KMS-11 (cell line): ENCODE measurements around the gene SCN5A.

Experiments used
- H2AFZ ChIP-seq: fragments of 200-600 bp; sonication (generic); 2 replicates; pipeline ENCODE4 v1.6.1; 2016; ENCODE audit warnings: antibody characterized with exemption, mixed run types, low read depth
- H3K27ac ChIP-seq: fragments of 200-600 bp; sonication (generic); 2 replicates; pipeline ENCODE4 v1.6.1; 2016; ENCODE audit warnings: mild to moderate bottlenecking, mixed run types
- H3K27me3 ChIP-seq: fragments of 200-600 bp; sonication (generic); 2 replicates; pipeline ENCODE4 v1.6.1; 2017; ENCODE audit warnings: mild to moderate bottlenecking, low read depth, mixed run types, moderate library complexity; ENCODE audit not compliant: insufficient read depth
- H3K36me3 ChIP-seq: fragments of 200-600 bp; sonication (generic); 2 replicates; pipeline ENCODE4 v1.6.1; 2017; ENCODE audit warnings: mild to moderate bottlenecking, mixed run types; ENCODE audit not compliant: insufficient read depth
- H3K4me1 ChIP-seq: fragments of 200-600 bp; sonication (generic); 2 replicates; pipeline ENCODE4 v1.6.1; 2016; ENCODE audit warnings: mild to moderate bottlenecking, low read depth, mixed run types; ENCODE audit not compliant: poor library complexity, severe bottlenecking
- H3K4me2 ChIP-seq: fragments of 200-600 bp; sonication (generic); 2 replicates; pipeline ENCODE4 v1.7.0; 2016; ENCODE audit warnings: mild to moderate bottlenecking, mixed run types
- H3K4me3 ChIP-seq: fragments of 200-600 bp; sonication (generic); IDR thresholded peaks from 2 replicates; pipeline ENCODE4 v1.6.1; 2017; ENCODE audit warnings: low read depth, low read length, mixed read lengths; ENCODE audit not compliant: insufficient read depth
- H3K79me2 ChIP-seq: fragments of 200-600 bp; sonication (generic); 2 replicates; pipeline ENCODE4 v1.6.1; 2016; ENCODE audit warnings: low read depth, mixed run types; ENCODE audit not compliant: insufficient read depth
- H3K9ac ChIP-seq: fragments of 200-600 bp; sonication (generic); 2 replicates; pipeline ENCODE4 v1.6.1; 2016; ENCODE audit warnings: mild to moderate bottlenecking, mixed run types
- H4K20me1 ChIP-seq: fragments of 200-600 bp; sonication (generic); 2 replicates; pipeline ENCODE4 v1.6.1; 2016; ENCODE audit warnings: mild to moderate bottlenecking, mixed run types; ENCODE audit not compliant: insufficient read depth
- TF ChIP-seq, protein P1 (sequence below): fragments of 200-600 bp; sonication (generic); conservative IDR thresholded peaks from 2 replicates; pipeline ENCODE4 v1.6.1; 2017; ENCODE audit warnings: low read depth, mild to moderate bottlenecking, antibody characterized with exemption, low read length, moderate library complexity, mixed read lengths

The SCN5A gene

DNA sequence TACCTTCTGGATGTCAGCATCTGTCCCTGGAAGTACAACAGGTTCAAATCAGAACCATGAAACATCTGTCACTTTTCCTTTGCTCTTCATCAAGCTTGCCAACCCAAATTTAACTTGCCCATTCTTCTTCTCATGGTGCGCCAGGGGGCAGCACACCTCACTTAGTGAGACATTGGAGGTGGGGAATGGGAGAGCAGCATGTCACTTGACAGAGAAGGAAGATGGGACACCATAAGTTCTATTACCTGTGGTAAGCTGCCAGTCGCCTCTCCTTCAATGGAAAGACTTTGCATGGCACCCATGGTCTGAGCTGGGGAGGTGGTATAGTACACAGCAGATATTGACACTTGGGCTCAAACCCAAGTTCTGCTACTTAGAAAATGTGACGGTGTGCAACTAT lies 2.9 kb downstream of the SCN5A start:
- H3K27ac ChIP-seq: no peak overlapping the region
- no peaks in the 10 kb centered on the region for H3K79me2 ChIP-seq
- no peaks in the 10 kb centered on the region for H3K4me1 ChIP-seq
- no peak overlapping the region for H2AFZ ChIP-seq
- no peaks in the 10 kb centered on the region; the same call in 1 of the 2 replicates for H3K27me3 ChIP-seq
- H3K4me3 ChIP-seq: no peak overlapping the region
- H3K4me2 ChIP-seq: no peak overlapping the region
- TF ChIP-seq, protein P1, sequence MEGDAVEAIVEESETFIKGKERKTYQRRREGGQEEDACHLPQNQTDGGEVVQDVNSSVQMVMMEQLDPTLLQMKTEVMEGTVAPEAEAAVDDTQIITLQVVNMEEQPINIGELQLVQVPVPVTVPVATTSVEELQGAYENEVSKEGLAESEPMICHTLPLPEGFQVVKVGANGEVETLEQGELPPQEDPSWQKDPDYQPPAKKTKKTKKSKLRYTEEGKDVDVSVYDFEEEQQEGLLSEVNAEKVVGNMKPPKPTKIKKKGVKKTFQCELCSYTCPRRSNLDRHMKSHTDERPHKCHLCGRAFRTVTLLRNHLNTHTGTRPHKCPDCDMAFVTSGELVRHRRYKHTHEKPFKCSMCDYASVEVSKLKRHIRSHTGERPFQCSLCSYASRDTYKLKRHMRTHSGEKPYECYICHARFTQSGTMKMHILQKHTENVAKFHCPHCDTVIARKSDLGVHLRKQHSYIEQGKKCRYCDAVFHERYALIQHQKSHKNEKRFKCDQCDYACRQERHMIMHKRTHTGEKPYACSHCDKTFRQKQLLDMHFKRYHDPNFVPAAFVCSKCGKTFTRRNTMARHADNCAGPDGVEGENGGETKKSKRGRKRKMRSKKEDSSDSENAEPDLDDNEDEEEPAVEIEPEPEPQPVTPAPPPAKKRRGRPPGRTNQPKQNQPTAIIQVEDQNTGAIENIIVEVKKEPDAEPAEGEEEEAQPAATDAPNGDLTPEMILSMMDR: peak; percentile 65
- no peak overlapping the region for H3K9ac ChIP-seq
- H4K20me1 ChIP-seq: no peaks in the 10 kb centered on the region
- no peaks in the 10 kb centered on the region for H3K36me3 ChIP-seq

DNA sequence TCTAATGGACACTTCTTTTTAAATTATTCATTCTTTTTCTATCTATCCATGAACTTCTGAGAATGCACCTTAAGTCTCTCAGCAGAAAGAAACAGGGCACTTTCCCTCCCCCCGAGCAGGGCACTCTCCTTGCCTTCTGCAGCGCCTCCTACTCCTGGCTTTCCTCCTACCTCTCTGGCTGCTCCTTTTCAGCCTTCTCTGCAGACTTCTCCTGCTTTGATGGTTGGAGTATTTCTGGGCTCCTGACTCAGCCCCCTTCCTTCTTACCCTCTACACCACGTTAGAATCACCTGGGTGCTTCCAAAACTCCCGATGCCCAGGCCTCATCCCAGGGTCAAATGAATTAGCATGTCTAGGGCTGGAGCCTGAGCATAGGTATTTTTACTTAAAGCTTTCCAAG lies 3.4 kb downstream of the SCN5A start:
- H4K20me1 ChIP-seq: no peaks in the 10 kb centered on the region
- no peaks in the 10 kb centered on the region for H3K4me1 ChIP-seq
- H3K4me3 ChIP-seq: no peak overlapping the region
- H3K79me2 ChIP-seq: no peaks in the 10 kb centered on the region
- no peaks in the 10 kb centered on the region for H3K36me3 ChIP-seq
- no peak overlapping the region for H3K9ac ChIP-seq
- no peak overlapping the region for H3K4me2 ChIP-seq
- H3K27me3 ChIP-seq: no peaks in the 10 kb centered on the region; the same call in 1 of the 2 replicates
- no peak overlapping the region for H2AFZ ChIP-seq
- no peak overlapping the region for H3K27ac ChIP-seq
- TF ChIP-seq, protein P1: no peak

DNA sequence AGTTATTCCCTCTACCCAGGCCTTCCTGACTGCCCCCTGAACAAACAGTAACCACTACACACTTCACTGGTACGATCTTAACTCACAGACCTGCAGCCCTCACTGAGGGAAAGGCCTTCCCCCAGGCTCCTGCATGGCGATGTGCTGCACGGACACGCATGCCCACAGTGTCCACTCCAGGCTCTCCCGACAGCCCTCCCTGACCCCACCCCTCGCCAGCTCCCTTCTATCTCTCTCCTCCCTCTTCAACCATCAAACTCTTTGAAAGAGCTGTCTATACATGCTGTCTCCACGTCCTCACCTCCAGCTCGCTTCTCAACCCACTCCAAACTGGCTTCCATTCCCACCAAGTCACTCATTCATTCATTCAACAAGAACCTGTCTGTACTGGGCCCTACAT lies 3.9 kb downstream of the SCN5A start:
- H3K79me2 ChIP-seq: no peaks in the 10 kb centered on the region
- H3K27ac ChIP-seq: no peak overlapping the region
- no peaks in the 10 kb centered on the region; the same call in 1 of the 2 replicates for H3K27me3 ChIP-seq
- no peak overlapping the region for H3K4me2 ChIP-seq
- no peak overlapping the region for H3K9ac ChIP-seq
- no peaks in the 10 kb centered on the region for H3K4me1 ChIP-seq
- H4K20me1 ChIP-seq: no peaks in the 10 kb centered on the region
- no peaks in the 10 kb centered on the region for H3K36me3 ChIP-seq
- H2AFZ ChIP-seq: no peak overlapping the region
- TF ChIP-seq, protein P1: no peak
- H3K4me3 ChIP-seq: no peak overlapping the region

DNA sequence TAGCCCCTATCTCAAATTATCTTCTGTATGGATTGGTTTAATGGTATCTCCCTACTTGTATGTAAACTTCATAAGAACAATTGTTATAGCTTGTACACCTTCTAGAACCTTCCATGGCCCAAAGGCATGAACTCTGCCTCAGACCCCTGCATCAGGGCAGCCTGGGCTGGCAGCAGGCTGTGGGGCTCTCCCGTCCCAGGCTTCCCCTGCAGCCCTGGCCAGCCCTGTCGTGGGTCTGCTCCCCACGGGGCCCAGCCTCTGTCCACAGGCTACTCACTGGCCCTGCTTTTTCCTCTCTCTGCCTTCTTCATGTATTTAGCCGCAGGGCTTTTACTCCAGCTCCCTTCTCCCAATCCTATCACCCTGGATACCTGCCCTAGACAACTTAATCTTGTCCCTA lies 4.4 kb downstream of the SCN5A start:
- Histone ChIP-seq H3K36me3 (no peaks in the 10 kb centered on the region), H3K27me3 (no peaks in the 10 kb centered on the region; the same call in 1 of the 2 replicates), H3K27ac (no peak overlapping the region), H3K9ac (no peak overlapping the region), H3K4me1 (no peaks in the 10 kb centered on the region), H3K4me2 (no peak overlapping the region), H4K20me1 (no peaks in the 10 kb centered on the region), H2AFZ (no peak overlapping the region), H3K79me2 (no peaks in the 10 kb centered on the region), H3K4me3 (no peak overlapping the region)
- TF ChIP-seq, protein P1: no peak
